ENCODE data around the gene GEMIN4. TPM values are rescaled to one million over a fixed set of nuclear protein-coding genes. Genes with fewer than 3 reads are reported as not detected.

Gene GEMIN4
- polyA plus RNA-seq, 2 of the 4 experiments (the other 2 are of a cell fraction), result 36.1 to 47.6 TPM

- no peak for DNase-seq (ENCODE audit: low read depth in 1 of 2, low spot score in 1 of 2)
- 75% methylated on average over 13 of the region's 13 CpGs for WGBS (ENCODE audit: missing lambda C conversion rate)
- TF ChIP-seq ATOH8 (CRISPR knock-in tag; IDR thresholded peaks at IDR 0.05; ENCODE audit: low read depth), result no peak
- no peak for TF ChIP-seq CBX8 (IDR thresholded peaks at IDR 0.05)
- TF ChIP-seq ZSCAN20 (CRISPR knock-in tag; IDR thresholded peaks at IDR 0.05), result no peak
- TF ChIP-seq NFE2L2 (conservative IDR thresholded peaks at IDR 0.05; ENCODE audit: low read length), result no peak
- TF ChIP-seq BCL3 (IDR thresholded peaks at IDR 0.05), result no peak
- TF ChIP-seq ELK1 (IDR thresholded peaks at IDR 0.05; ENCODE audit: low read depth, low read length), result no peak
- TF ChIP-seq FOXS1 (CRISPR knock-in tag; IDR thresholded peaks at IDR 0.05), result no peak
- TF ChIP-seq JUNB (IDR thresholded peaks at IDR 0.05), result no peak
- TF ChIP-seq RNF2 (IDR thresholded peaks at IDR 0.05; ENCODE audit: borderline replicate concordance, low read depth), result no peak
- TF ChIP-seq PHF8 (IDR thresholded peaks at IDR 0.05; ENCODE audit: borderline replicate concordance, low read depth), result no peak
- no peak for TF ChIP-seq KDM5A (IDR thresholded peaks at IDR 0.05)
- no peak for TF ChIP-seq RAD21 (conservative IDR thresholded peaks at IDR 0.05 in 1 of 2, IDR thresholded peaks at IDR 0.05 in 1 of 2)
- TF ChIP-seq USF2 (IDR thresholded peaks at IDR 0.05), result no peak
- TF ChIP-seq SREBF2 (IDR thresholded peaks at IDR 0.05), result no peak
- TF ChIP-seq MYC (IDR thresholded peaks at IDR 0.05; ENCODE audit: borderline replicate concordance, low read length), result no peak
- TF ChIP-seq GATA3 (IDR thresholded peaks at IDR 0.05; ENCODE audit: borderline replicate concordance), result no peak
- TF ChIP-seq ZNF302 (CRISPR knock-in tag; IDR thresholded peaks at IDR 0.05), result no peak
- no peak for TF ChIP-seq CBX2 (IDR thresholded peaks at IDR 0.05; ENCODE audit: borderline replicate concordance, low read depth)
- no peak for FAIRE-seq
- Histone ChIP-seq H3K27ac (no peak overlapping the region), H3K4me2 (no peak overlapping the region), H3K4me3 (no peak overlapping the region), H3K4me1 (peaks cover 13% of the 10 kb centered on the region), H3K9me3 (no peaks in the 10 kb centered on the region)
- ChIA-PET CTCF (interaction anchor here (1.0 to 1.9 kb wide), 5 partner anchors 19 to 275 kb away, joined by 3 to 8 read pairs (median 5); partner anchors contain the start of genes GEMIN4 and TIMM22), POLR2A (interaction anchor here (0.8 kb wide), 1 partner anchor 260 kb away, joined by 3 read pairs; no protein-coding TSS in a partner anchor)
- peak; percentile 62; a peak in 5 of 6 replicates for ATAC-seq
These were observed 31.1 kb downstream of the GEMIN4 start for GRCh38 chr17:720706-721539.

GRCh38 chr17:718075-718474 is 34.0 kb downstream of the GEMIN4 start:
- DNase-seq (ENCODE audit: low read depth in 1 of 2, low spot score in 1 of 2) (no peak), FAIRE-seq (peak; percentile 43), ATAC-seq (no peak)
- Histone ChIP-seq H3K9me3 (no peaks in the 10 kb centered on the region), H3K27ac (no peak overlapping the region), H3K4me2 (no peak overlapping the region), H3K4me1 (peaks cover 20% of the 10 kb centered on the region), H3K4me3 (no peak overlapping the region)
- WGBS (ENCODE audit: missing lambda C conversion rate), result 91% methylated on average over 5 of the region's 5 CpGs
- ChIA-PET POLR2A (no interaction called here), CTCF (interaction anchor here (0.7 to 11.4 kb wide), 6 partner anchors 16 to 306 kb away, joined by 3 to 147 read pairs (median 5); partner anchors contain the start of genes GEMIN4 and TIMM22)
- TF ChIP-seq HOXB13 (CRISPR knock-in tag; IDR thresholded peaks at IDR 0.05; ENCODE audit: low read depth), result no peak
- no peak for TF ChIP-seq MAZ (IDR thresholded peaks at IDR 0.05; ENCODE audit: borderline replicate concordance, low read depth, low read length)
- TF ChIP-seq GATA3 (IDR thresholded peaks at IDR 0.05; ENCODE audit: borderline replicate concordance), result no peak
- TF ChIP-seq MAX (IDR thresholded peaks at IDR 0.05), result no peak
- TF ChIP-seq RCOR1 (IDR thresholded peaks at IDR 0.05; ENCODE audit: low read depth, low read length), result no peak
- TF ChIP-seq HEYL (CRISPR knock-in tag; IDR thresholded peaks at IDR 0.05), result no peak
- no peak for TF ChIP-seq ESRRA (IDR thresholded peaks at IDR 0.05; ENCODE audit: borderline replicate concordance, low read length)
- no peak for TF ChIP-seq RAD21 (conservative IDR thresholded peaks at IDR 0.05 in 1 of 2, IDR thresholded peaks at IDR 0.05 in 1 of 2)
- no peak for TF ChIP-seq HMGXB4 (CRISPR knock-in tag; IDR thresholded peaks at IDR 0.05; ENCODE audit: borderline replicate concordance)
